ENCODE measurements around the gene FDX2.

DNA sequence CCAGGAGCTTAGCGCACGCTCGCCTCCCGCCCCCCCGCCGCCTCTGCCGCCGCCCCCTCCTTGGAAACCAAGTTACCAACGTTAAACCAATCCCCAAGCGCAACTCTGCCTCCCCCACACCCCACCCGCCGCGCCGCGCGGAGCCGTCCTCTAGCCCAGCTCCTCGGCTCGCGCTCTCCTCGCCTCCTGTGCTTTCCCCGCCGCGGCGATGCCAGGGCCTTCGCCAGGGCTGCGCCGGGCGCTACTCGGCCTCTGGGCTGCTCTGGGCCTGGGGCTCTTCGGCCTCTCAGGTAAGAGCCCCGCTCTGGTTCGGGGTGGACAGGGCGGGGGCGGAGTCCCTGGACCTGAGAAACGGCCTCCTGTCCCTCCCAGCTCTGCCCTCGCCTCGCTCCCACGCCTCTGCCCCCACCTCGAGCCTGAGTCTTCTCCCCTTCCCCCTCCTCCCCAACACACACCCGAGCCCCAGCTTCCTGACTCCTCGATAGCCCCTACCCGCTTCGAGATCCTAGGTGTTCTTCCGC is 25.9 kb downstream of the FDX2 start, which contains the start of gene ICAM5:
- TF ChIP-seq, protein P1, sequence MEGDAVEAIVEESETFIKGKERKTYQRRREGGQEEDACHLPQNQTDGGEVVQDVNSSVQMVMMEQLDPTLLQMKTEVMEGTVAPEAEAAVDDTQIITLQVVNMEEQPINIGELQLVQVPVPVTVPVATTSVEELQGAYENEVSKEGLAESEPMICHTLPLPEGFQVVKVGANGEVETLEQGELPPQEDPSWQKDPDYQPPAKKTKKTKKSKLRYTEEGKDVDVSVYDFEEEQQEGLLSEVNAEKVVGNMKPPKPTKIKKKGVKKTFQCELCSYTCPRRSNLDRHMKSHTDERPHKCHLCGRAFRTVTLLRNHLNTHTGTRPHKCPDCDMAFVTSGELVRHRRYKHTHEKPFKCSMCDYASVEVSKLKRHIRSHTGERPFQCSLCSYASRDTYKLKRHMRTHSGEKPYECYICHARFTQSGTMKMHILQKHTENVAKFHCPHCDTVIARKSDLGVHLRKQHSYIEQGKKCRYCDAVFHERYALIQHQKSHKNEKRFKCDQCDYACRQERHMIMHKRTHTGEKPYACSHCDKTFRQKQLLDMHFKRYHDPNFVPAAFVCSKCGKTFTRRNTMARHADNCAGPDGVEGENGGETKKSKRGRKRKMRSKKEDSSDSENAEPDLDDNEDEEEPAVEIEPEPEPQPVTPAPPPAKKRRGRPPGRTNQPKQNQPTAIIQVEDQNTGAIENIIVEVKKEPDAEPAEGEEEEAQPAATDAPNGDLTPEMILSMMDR (IDR thresholded peaks at IDR 0.05): no peak
- TF ChIP-seq NFE2L1 (CRISPR knock-in tag; IDR thresholded peaks at IDR 0.05): no peak
- TF ChIP-seq TCF7 (CRISPR knock-in tag; IDR thresholded peaks at IDR 0.05; ENCODE audit: low read depth): no peak
- no peak for TF ChIP-seq ZNF121 (CRISPR knock-in tag; IDR thresholded peaks at IDR 0.05)
- TF ChIP-seq ZNF232 (CRISPR knock-in tag; IDR thresholded peaks at IDR 0.05): no peak
- no peak for TF ChIP-seq ZNF317 (CRISPR knock-in tag; IDR thresholded peaks at IDR 0.05; ENCODE audit: borderline replicate concordance, low read depth)
- TF ChIP-seq, protein P2, sequence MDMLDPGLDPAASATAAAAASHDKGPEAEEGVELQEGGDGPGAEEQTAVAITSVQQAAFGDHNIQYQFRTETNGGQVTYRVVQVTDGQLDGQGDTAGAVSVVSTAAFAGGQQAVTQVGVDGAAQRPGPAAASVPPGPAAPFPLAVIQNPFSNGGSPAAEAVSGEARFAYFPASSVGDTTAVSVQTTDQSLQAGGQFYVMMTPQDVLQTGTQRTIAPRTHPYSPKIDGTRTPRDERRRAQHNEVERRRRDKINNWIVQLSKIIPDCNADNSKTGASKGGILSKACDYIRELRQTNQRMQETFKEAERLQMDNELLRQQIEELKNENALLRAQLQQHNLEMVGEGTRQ (CRISPR knock-in tag; IDR thresholded peaks at IDR 0.05): no peak
- TF ChIP-seq SMAD4 (CRISPR knock-in tag; IDR thresholded peaks at IDR 0.05): no peak
- TF ChIP-seq, protein P3, sequence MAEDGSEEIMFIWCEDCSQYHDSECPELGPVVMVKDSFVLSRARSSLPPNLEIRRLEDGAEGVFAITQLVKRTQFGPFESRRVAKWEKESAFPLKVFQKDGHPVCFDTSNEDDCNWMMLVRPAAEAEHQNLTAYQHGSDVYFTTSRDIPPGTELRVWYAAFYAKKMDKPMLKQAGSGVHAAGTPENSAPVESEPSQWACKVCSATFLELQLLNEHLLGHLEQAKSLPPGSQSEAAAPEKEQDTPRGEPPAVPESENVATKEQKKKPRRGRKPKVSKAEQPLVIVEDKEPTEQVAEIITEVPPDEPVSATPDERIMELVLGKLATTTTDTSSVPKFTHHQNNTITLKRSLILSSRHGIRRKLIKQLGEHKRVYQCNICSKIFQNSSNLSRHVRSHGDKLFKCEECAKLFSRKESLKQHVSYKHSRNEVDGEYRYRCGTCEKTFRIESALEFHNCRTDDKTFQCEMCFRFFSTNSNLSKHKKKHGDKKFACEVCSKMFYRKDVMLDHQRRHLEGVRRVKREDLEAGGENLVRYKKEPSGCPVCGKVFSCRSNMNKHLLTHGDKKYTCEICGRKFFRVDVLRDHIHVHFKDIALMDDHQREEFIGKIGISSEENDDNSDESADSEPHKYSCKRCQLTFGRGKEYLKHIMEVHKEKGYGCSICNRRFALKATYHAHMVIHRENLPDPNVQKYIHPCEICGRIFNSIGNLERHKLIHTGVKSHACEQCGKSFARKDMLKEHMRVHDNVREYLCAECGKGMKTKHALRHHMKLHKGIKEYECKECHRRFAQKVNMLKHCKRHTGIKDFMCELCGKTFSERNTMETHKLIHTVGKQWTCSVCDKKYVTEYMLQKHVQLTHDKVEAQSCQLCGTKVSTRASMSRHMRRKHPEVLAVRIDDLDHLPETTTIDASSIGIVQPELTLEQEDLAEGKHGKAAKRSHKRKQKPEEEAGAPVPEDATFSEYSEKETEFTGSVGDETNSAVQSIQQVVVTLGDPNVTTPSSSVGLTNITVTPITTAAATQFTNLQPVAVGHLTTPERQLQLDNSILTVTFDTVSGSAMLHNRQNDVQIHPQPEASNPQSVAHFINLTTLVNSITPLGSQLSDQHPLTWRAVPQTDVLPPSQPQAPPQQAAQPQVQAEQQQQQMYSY (CRISPR knock-in tag; IDR thresholded peaks at IDR 0.05): no peak

Data from WTC11 (cell line).